ENCODE measurements around the gene DLST.

The DLST gene

DNA sequence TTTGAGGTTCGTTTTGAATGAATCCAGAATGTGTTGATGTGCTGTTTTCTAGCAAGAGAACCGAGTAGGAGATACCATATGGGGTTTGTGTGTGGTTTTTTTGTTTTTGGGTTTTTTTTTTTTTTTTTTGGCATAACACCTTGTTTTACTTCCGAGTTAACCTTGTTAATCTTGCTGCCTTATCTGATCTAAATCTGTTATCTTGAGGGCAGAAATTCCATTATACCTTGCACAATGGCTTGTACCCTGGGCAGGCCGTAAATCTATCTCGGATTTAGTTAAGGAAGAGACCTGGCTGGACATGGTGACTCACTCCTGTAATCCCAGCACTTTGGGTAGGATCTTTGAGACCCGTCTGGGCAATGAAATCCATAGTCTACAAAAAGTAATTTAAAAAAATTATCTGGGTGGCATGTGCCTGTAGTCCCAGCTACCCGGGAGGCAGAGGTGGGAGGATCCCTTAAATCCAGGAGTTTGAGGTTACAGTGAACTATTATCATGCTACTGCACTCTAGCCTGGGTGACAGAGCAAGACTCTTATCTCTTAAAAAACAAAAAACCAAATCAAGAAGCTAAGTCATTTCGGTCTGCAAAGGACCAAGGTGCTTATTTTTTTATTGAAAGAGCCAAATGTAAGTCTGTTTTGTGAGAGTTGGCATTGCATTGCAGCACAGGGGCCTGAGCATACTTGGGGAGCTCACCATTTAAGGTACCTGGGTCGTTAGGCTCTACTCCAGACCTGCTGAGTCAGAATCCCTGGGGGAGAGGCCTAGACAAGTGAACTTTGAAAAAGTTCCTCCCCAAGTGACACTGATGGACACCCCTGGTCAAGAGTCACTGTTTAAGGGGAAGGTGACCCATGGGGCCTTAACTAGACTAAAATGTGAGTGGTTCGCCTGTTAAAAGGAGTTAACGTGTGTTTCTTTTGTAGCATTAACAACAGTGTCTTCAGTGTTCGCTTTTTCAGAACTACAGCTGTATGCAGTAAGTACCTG, 6.7 kb downstream of the DLST start:
- no peak for TF ChIP-seq ZFX (IDR thresholded peaks at IDR 0.05; ENCODE audit: borderline replicate concordance)
- H3K27ac ChIP-seq: no peak overlapping the region

DNA sequence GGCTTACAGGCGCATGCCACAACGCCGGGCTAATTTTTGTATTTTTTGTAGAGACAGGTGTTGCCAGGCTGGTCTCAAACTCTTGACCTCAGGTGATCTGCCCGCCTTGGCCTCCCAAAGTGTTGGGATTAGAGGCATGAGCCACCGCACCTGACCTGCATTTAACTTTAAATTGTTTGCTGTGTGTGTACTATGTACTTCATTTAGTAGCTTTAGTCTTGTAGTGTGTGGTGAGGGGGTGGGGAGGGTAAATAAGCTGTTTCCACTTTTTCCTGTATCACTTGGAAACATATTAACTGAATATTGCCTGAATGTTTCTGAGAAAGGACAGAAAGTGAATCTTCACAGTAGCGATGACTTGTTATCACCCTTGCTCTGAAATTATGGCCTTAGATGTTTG, 8.5 kb downstream of the DLST start:
- H3K27ac ChIP-seq: no peak overlapping the region
- no peak for TF ChIP-seq CTCF (IDR thresholded peaks at IDR 0.05)
- no peak for TF ChIP-seq ZFX (IDR thresholded peaks at IDR 0.05; ENCODE audit: borderline replicate concordance)

DNA sequence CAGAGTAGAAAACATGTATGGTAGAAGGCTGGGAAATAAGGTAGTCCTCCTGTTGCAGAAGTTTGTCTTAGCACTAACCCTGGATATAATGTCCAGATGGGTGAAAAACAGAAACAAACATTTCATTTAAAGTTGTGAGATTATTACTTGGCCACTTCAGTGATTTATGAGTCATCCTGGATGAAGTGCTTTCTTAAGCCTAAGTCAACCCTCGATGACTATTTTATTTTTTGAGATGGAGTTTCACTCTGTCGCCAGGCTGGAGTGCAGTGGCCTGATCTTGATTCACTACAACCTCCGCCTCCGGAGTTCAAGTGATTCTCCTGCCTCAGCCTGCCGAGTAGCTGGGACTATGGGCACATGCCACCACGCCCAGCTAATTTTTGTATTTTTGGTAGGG, 10.2 kb downstream of the DLST start:
- no peak for TF ChIP-seq CTCF (IDR thresholded peaks at IDR 0.05)
- TF ChIP-seq ZFX (IDR thresholded peaks at IDR 0.05; ENCODE audit: borderline replicate concordance): no peak

GRCh38 chr14:74892745-74893144, 11.0 kb downstream of the DLST start:
- TF ChIP-seq ZFX (IDR thresholded peaks at IDR 0.05; ENCODE audit: borderline replicate concordance) (no peak), CTCF (IDR thresholded peaks at IDR 0.05) (no peak)
- H3K27ac ChIP-seq: no peak overlapping the region

More for the DNA sequence above, 10.2 kb downstream of the DLST start:
- H3K27ac ChIP-seq: no peak overlapping the region

GRCh38 chr14:74893614-74894091, 11.9 kb downstream of the DLST start:
- TF ChIP-seq ZFX (IDR thresholded peaks at IDR 0.05; ENCODE audit: borderline replicate concordance) (no peak), CTCF (IDR thresholded peaks at IDR 0.05) (no peak)
- H3K27ac ChIP-seq: no peak overlapping the region

GRCh38 chr14:74896400-74896799, 14.7 kb downstream of the DLST start:
- no peak overlapping the region for H3K27ac ChIP-seq
- no peak for TF ChIP-seq ZFX (IDR thresholded peaks at IDR 0.05; ENCODE audit: borderline replicate concordance)

DNA sequence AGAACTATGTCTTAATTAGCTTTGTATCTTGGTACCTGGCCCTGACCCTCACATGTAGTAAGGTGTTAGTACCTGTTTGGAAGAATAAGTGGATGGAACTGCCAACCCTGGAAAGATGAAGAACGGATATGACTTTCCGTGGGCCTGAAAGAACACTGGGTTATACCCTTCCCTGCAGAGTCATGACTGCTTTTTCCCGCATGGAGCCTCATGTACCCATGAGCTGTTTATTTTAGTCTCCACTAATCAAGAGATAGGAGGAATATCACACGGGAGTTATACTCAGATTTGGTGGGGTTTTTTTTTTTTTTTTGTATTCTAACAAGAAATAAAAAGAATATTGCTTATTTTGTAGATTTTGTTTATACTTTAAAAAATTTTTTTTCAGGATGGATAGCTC, 15.9 kb downstream of the DLST start:
- H3K27ac ChIP-seq: no peak overlapping the region
- TF ChIP-seq ZFX (IDR thresholded peaks at IDR 0.05; ENCODE audit: borderline replicate concordance): no peak

DNA sequence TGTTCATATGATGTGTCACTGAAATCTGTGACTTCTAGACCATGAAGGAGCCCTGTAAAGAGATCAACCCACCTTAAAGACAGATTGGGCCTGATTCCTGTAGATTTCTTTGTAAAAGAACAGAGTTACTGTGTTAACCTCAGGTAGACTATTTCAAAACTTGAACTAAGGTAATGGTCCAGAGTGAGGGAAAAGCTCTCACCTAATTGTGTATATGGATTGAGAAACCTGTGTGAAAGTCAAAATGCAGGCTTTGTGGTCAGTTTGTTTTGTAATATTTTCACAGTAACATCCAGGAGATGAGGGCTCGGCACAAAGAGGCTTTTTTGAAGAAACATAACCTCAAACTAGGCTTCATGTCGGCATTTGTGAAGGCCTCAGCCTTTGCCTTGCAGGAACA, 16.4 kb downstream of the DLST start:
- no peak for TF ChIP-seq ZFX (IDR thresholded peaks at IDR 0.05; ENCODE audit: borderline replicate concordance)
- no peak for TF ChIP-seq CTCF (IDR thresholded peaks at IDR 0.05)
- no peak overlapping the region for H3K27ac ChIP-seq
